HepG2 (cell line): ENCODE data around the gene DLX1. TPM values are rescaled to one million over a fixed set of nuclear protein-coding genes. Genes with fewer than 3 reads are reported as not detected.
A peak's percentile ranks its signal among the peaks of the same experiment; 100 is the strongest.

Experiments
- BCL3 ChIP-seq: sonication (generic); formaldehyde crosslinking; IDR thresholded peaks from 2 replicates; pipeline ENCODE4 v1.5.1; 2020; ENCODE audit warnings: mild to moderate bottlenecking, missing genetic modification reagents, moderate library complexity
- CREB1 ChIP-seq, 2 experiments: fragments of 450-650 bp in 1 of 2; IDR thresholded peaks; 2 replicates each; pipeline ENCODE4 v1.6.1; 2016 to 2017; ENCODE audit warnings: control low read depth in 1 of 2, mild to moderate bottlenecking in 1 of 2, missing compliant biosample characterization in 1 of 2, missing genetic modification characterization in 1 of 2
- HMGXB3 ChIP-seq: sonication (generic); formaldehyde crosslinking; IDR thresholded peaks from 2 replicates; pipeline ENCODE4 v1.4.0; 2020; ENCODE audit warnings: missing genetic modification reagents, borderline replicate concordance
- KDM1A ChIP-seq: IDR thresholded peaks from 2 replicates; pipeline ENCODE4 v1.6.1; 2016; ENCODE audit warnings: missing compliant biosample characterization
- MBNL3 ChIP-seq: fragments of 250-450 bp; sonication (Bioruptor Pico); conservative IDR thresholded peaks from 2 replicates; pipeline ENCODE4 v1.8.0; 2022; ENCODE audit warnings: mild to moderate bottlenecking, inconsistent platforms
- NFE2L2 ChIP-seq: fragments of 150-350 bp; IDR thresholded peaks from 2 replicates; pipeline ENCODE4 v1.6.1; 2014; ENCODE audit warnings: low read length
- PCBP2 ChIP-seq: fragments of 200-400 bp; formaldehyde crosslinking; optimal IDR thresholded peaks from 2 replicates; pipeline ENCODE3; 2018; ENCODE audit warnings: low read length, low read depth; ENCODE audit not compliant: poor library complexity, severe bottlenecking
- POLR2A ChIP-seq, 2 experiments: IDR thresholded peaks; 2 replicates each; pipeline ENCODE4 v1.6.1; 2011; ENCODE audit warnings: low read depth in 2 of 2, low read length in 2 of 2, mild to moderate bottlenecking in 1 of 2, moderate library complexity in 1 of 2; ENCODE audit not compliant: insufficient read depth in 1 of 2
- RFX3 ChIP-seq: IDR thresholded peaks from 2 replicates; pipeline ENCODE4 v1.6.1; 2016; ENCODE audit warnings: missing biosample characterization, missing genetic modification reagents
- RFXAP ChIP-seq: sonication (generic); formaldehyde crosslinking; IDR thresholded peaks from 2 replicates; pipeline ENCODE4 v1.4.0; 2020; ENCODE audit warnings: missing genetic modification reagents, borderline replicate concordance
- THAP7 ChIP-seq: sonication (generic); formaldehyde crosslinking; IDR thresholded peaks from 2 replicates; pipeline ENCODE4 v1.8.1; 2023; ENCODE audit warnings: mild to moderate bottlenecking, missing genetic modification reagents
- ZFP91 ChIP-seq: sonication (generic); formaldehyde crosslinking; IDR thresholded peaks from 2 replicates; pipeline ENCODE4 v1.9.0; 2022; ENCODE audit warnings: missing genetic modification reagents, mild to moderate bottlenecking, borderline replicate concordance
- ZNF282 ChIP-seq: fragments of 450-650 bp; IDR thresholded peaks from 2 replicates; pipeline ENCODE4 v1.6.1; 2018; ENCODE audit not compliant: partially characterized antibody
- ZNF530 ChIP-seq: sonication (generic); formaldehyde crosslinking; IDR thresholded peaks from 2 replicates; pipeline ENCODE4 v1.5.0; 2020; ENCODE audit warnings: low read depth, mild to moderate bottlenecking, missing genetic modification reagents
- ZUFSP ChIP-seq: sonication (generic); formaldehyde crosslinking; IDR thresholded peaks from 2 replicates; pipeline ENCODE4 v1.9.0; 2021; ENCODE audit warnings: missing genetic modification reagents, mild to moderate bottlenecking, borderline replicate concordance
- polyA plus RNA-seq, 8 experiments: library from polyadenylated mRNA; depleted of rRNA in 3 of 8; stranded (reverse) in 7 of 8; unstranded in 1 of 8; fragments of >200 nt; fragmentation: Illumina TruSeq in 4 of 8; extraction: Trizol in 4 of 8; gene quantifications; 2 replicates each; pipeline versions ENCODE4 v1.2.1 to v1.2.3, GENCODE V29; 2011 to 2016; ENCODE audit warnings: low read depth in 4 of 8, missing spikeins in 1 of 8, mixed read lengths in 1 of 8; ENCODE audit not compliant: insufficient read depth in 1 of 8
- total RNA-seq, 5 experiments: library from RNA; depleted of rRNA; stranded (reverse); fragments of >200 nt; fragmentation: Illumina TruSeq; extraction: Trizol; gene quantifications; 2 replicates each; pipeline ENCODE4 v1.2.3, GENCODE V29; 2016; ENCODE audit warnings: low read depth in 1 of 5

The DLX1 gene
- total and polyA plus RNA-seq, 2 of the 13 experiments (the other 11 are each of a cell fraction or from before 2014, with no cell fraction given), result 0.18 to 0.86 TPM

GRCh38 chr2:172098650-172099471 lies 13.6 kb downstream of the DLX1 start (continued):
- TF ChIP-seq THAP7 (no peak), ZNF530 (CRISPR knock-in tag) (no peak), HMGXB3 (CRISPR knock-in tag) (no peak), MBNL3 (CRISPR knock-in tag) (no peak), CREB1 (IDR thresholded peaks at IDR 0.05) (peak; percentile 73), CREB1 (CRISPR knock-in tag; IDR thresholded peaks at IDR 0.05) (no peak), POLR2A (IDR thresholded peaks at IDR 0.05; ENCODE audit: insufficient read depth in 1 of 2, low read depth in 2 of 2, low read length in 2 of 2) (no peak), RFX3 (no peak), NFE2L2 (no peak), BCL3 (no peak), ZUFSP (CRISPR knock-in tag) (no peak), ZFP91 (CRISPR knock-in tag) (peak; percentile 62; the same call in 1 of the 2 replicates), RFXAP (CRISPR knock-in tag) (peak; percentile 71; the same call in 1 of the 2 replicates), ZNF282 (no peak), PCBP2 (no peak), KDM1A (no peak)
